SK-N-SH treated with all-trans-retinoic acid at 6 μM for 48 hours (cell line): ENCODE results near the gene RPA3.

Experiments used
- ATAC-seq: fragments of 200-7000 bp; cut with Tn5 transposase; 3 replicates; pipeline ENCODE4 v1.9.1; 2020; ENCODE audit warnings: mild to moderate bottlenecking, moderate library complexity
- BACH2 ChIP-seq: fragments of 250-450 bp; sonication (Bioruptor Pico); IDR thresholded peaks from 2 replicates; pipeline ENCODE4 v1.9.0; 2021; ENCODE audit warnings: mild to moderate bottlenecking, borderline replicate concordance
- CSDC2 ChIP-seq: fragments of 250-450 bp; sonication (Bioruptor Pico); IDR thresholded peaks from 2 replicates; pipeline ENCODE4 v1.5.0; 2020; ENCODE audit warnings: mild to moderate bottlenecking, moderate library complexity
- ESRRG ChIP-seq: fragments of 250-450 bp; sonication (Bioruptor Pico); IDR thresholded peaks from 2 replicates; pipeline ENCODE4 v1.6.1; 2021; ENCODE audit warnings: mild to moderate bottlenecking
- GLIS3 ChIP-seq: fragments of 250-450 bp; sonication (Bioruptor Pico); IDR thresholded peaks from 2 replicates; pipeline ENCODE4 v1.5.0; 2020; ENCODE audit warnings: mild to moderate bottlenecking, moderate library complexity
- ISL1 ChIP-seq: fragments of 250-450 bp; sonication (Bioruptor Pico); IDR thresholded peaks from 2 replicates; pipeline ENCODE4 v2.1.2; 2022; ENCODE audit warnings: mild to moderate bottlenecking, moderate library complexity
- OSR1 ChIP-seq: fragments of 250-450 bp; sonication (Bioruptor Pico); IDR thresholded peaks from 2 replicates; pipeline ENCODE4 v1.8.0; 2022; ENCODE audit warnings: moderate library complexity, mild to moderate bottlenecking, inconsistent platforms
- PPARA ChIP-seq: fragments of 250-450 bp; sonication (Bioruptor Pico); IDR thresholded peaks from 2 replicates; pipeline ENCODE4 v1.5.0; 2020; ENCODE audit warnings: mild to moderate bottlenecking, borderline replicate concordance
- RARB ChIP-seq: fragments of 250-450 bp; sonication (Bioruptor Pico); IDR thresholded peaks from 2 replicates; pipeline ENCODE4 v1.8.0; 2021; ENCODE audit warnings: mild to moderate bottlenecking, moderate library complexity
- SNAI2 ChIP-seq: fragments of 250-450 bp; sonication (Bioruptor Pico); IDR thresholded peaks from 2 replicates; pipeline ENCODE4 v1.5.0; 2020; ENCODE audit warnings: mild to moderate bottlenecking, moderate library complexity
- TCF4 ChIP-seq: fragments of 250-450 bp; sonication (Bioruptor Pico); IDR thresholded peaks from 2 replicates; pipeline ENCODE4 v1.8.0; 2021; ENCODE audit warnings: mild to moderate bottlenecking, moderate library complexity, borderline replicate concordance
- TOX ChIP-seq: fragments of 250-450 bp; sonication (Bioruptor Pico); IDR thresholded peaks from 2 replicates; pipeline ENCODE4 v1.8.0; 2021; ENCODE audit warnings: mild to moderate bottlenecking, moderate library complexity, borderline replicate concordance
- ZC3H10 ChIP-seq: fragments of 250-450 bp; sonication (Bioruptor Pico); IDR thresholded peaks from 2 replicates; pipeline ENCODE4 v1.5.1; 2021; ENCODE audit warnings: mild to moderate bottlenecking, moderate library complexity
- ZFP3 ChIP-seq: fragments of 250-450 bp; sonication (Bioruptor Pico); IDR thresholded peaks from 2 replicates; pipeline ENCODE4 v1.5.0; 2020; ENCODE audit warnings: mild to moderate bottlenecking, moderate library complexity
- ZFP30 ChIP-seq: fragments of 450-650 bp; formaldehyde crosslinking; IDR thresholded peaks from 2 replicates; pipeline ENCODE4 v1.5.0; 2022; ENCODE audit warnings: mild to moderate bottlenecking, moderate library complexity
- ZNF565 ChIP-seq: fragments of 450-650 bp; formaldehyde crosslinking; conservative IDR thresholded peaks from 2 replicates; pipeline ENCODE4 v1.5.0; 2020; ENCODE audit warnings: low read depth, mild to moderate bottlenecking, moderate library complexity
- ZNF70 ChIP-seq: fragments of 450-650 bp; formaldehyde crosslinking; IDR thresholded peaks from 2 replicates; pipeline ENCODE4 v1.5.0; 2020; ENCODE audit warnings: mild to moderate bottlenecking, moderate library complexity
- ZNF8 ChIP-seq: fragments of 450-650 bp; formaldehyde crosslinking; IDR thresholded peaks from 2 replicates; pipeline ENCODE4 v1.5.0; 2020; ENCODE audit warnings: mild to moderate bottlenecking, moderate library complexity
- TF ChIP-seq, protein P1 (sequence below): fragments of 250-450 bp; sonication (Bioruptor Pico); IDR thresholded peaks from 2 replicates; pipeline ENCODE4 v1.8.0; 2021; ENCODE audit warnings: low read depth, mild to moderate bottlenecking, moderate library complexity, borderline replicate concordance
- TF ChIP-seq, protein P2 (sequence below): fragments of 250-450 bp; sonication (Bioruptor Pico); IDR thresholded peaks from 2 replicates; pipeline ENCODE4 v1.5.0; 2020; ENCODE audit warnings: mild to moderate bottlenecking, moderate library complexity
- TF ChIP-seq, protein P3 (sequence below): fragments of 250-450 bp; sonication (Bioruptor Pico); IDR thresholded peaks from 2 replicates; pipeline ENCODE4 v1.5.1; 2021; ENCODE audit warnings: mild to moderate bottlenecking, moderate library complexity
- TF ChIP-seq, protein P4 (sequence below): fragments of 250-450 bp; sonication (Bioruptor Pico); IDR thresholded peaks from 2 replicates; pipeline ENCODE4 v1.5.1; 2020; ENCODE audit warnings: low read depth, mild to moderate bottlenecking, moderate library complexity

The RPA3 gene

DNA sequence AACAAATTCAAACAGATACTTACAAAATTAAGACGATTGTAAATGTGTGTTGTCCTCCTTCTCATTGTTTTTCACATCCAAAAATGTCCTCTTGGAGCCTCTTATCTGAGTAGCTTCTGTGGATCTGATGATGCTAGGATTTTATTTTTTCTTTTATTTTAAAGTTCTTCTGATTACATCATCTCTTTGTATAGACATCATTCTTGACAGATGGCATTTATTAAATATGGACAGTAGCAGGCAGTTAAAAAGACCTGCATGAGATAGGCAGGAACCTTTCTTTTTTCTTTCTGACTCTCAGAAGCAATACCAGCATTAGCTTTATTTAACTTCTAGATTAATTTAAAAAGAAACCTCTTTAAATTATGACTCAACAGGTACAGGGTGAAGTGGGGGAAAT lies at the start of gene RPA3:
RPA3 (minus strand) TSS at position 116 of the 400 bp plus-strand sequence. CDS start 78,189 bp downstream, outside the sequence.
- ATAC-seq, result peak; percentile 23
- TF ChIP-seq ESRRG (no peak), ZNF8 (no peak), ZNF70 (CRISPR knock-in tag) (no peak), RARB (CRISPR knock-in tag) (no peak), PPARA (CRISPR knock-in tag) (no peak), ZFP3 (CRISPR knock-in tag) (no peak), ZFP30 (CRISPR knock-in tag) (no peak), TCF4 (CRISPR knock-in tag) (no peak)
- TF ChIP-seq, protein P1, sequence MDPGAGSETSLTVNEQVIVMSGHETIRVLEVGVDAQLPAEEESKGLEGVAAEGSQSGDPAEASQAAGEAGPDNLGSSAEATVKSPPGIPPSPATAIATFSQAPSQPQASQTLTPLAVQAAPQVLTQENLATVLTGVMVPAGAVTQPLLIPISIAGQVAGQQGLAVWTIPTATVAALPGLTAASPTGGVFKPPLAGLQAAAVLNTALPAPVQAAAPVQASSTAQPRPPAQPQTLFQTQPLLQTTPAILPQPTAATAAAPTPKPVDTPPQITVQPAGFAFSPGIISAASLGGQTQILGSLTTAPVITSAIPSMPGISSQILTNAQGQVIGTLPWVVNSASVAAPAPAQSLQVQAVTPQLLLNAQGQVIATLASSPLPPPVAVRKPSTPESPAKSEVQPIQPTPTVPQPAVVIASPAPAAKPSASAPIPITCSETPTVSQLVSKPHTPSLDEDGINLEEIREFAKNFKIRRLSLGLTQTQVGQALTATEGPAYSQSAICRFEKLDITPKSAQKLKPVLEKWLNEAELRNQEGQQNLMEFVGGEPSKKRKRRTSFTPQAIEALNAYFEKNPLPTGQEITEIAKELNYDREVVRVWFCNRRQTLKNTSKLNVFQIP (CRISPR knock-in tag), result no peak

DNA sequence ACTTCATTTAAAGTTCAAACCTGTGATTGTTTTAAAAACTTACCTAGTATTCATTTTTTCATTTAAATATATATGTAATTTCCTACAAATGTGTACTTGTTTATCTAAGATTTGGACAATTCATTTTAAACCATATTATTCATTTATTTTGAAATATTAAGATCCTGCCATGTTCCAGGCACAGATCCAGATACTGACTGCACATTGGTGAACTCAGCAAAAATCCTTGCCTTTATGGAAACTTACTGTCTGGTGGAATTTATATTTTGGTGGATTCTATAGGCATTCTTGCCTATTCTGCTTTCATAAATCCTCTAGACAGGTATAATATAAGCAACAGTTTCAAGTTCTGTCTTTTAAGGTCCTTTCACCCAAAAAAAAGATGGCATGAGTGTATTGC lies 48.3 kb upstream of the RPA3 start:
- TF ChIP-seq ZFP3 (CRISPR knock-in tag), result no peak
- TF ChIP-seq BACH2 (CRISPR knock-in tag), result no peak
- TF ChIP-seq ESRRG, result no peak
- no peak for TF ChIP-seq SNAI2
- TF ChIP-seq ZNF565, result no peak
- TF ChIP-seq TOX (CRISPR knock-in tag), result no peak
- TF ChIP-seq, protein P2, sequence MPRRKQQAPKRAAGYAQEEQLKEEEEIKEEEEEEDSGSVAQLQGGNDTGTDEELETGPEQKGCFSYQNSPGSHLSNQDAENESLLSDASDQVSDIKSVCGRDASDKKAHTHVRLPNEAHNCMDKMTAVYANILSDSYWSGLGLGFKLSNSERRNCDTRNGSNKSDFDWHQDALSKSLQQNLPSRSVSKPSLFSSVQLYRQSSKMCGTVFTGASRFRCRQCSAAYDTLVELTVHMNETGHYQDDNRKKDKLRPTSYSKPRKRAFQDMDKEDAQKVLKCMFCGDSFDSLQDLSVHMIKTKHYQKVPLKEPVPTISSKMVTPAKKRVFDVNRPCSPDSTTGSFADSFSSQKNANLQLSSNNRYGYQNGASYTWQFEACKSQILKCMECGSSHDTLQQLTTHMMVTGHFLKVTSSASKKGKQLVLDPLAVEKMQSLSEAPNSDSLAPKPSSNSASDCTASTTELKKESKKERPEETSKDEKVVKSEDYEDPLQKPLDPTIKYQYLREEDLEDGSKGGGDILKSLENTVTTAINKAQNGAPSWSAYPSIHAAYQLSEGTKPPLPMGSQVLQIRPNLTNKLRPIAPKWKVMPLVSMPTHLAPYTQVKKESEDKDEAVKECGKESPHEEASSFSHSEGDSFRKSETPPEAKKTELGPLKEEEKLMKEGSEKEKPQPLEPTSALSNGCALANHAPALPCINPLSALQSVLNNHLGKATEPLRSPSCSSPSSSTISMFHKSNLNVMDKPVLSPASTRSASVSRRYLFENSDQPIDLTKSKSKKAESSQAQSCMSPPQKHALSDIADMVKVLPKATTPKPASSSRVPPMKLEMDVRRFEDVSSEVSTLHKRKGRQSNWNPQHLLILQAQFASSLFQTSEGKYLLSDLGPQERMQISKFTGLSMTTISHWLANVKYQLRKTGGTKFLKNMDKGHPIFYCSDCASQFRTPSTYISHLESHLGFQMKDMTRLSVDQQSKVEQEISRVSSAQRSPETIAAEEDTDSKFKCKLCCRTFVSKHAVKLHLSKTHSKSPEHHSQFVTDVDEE, result no peak
- TF ChIP-seq PPARA (CRISPR knock-in tag), result no peak
- no peak for TF ChIP-seq ZFP30 (CRISPR knock-in tag)
- TF ChIP-seq TCF4 (CRISPR knock-in tag), result no peak
- TF ChIP-seq CSDC2 (CRISPR knock-in tag), result no peak
- no peak for TF ChIP-seq ZNF8
- TF ChIP-seq RARB (CRISPR knock-in tag), result no peak
- TF ChIP-seq, protein P3, sequence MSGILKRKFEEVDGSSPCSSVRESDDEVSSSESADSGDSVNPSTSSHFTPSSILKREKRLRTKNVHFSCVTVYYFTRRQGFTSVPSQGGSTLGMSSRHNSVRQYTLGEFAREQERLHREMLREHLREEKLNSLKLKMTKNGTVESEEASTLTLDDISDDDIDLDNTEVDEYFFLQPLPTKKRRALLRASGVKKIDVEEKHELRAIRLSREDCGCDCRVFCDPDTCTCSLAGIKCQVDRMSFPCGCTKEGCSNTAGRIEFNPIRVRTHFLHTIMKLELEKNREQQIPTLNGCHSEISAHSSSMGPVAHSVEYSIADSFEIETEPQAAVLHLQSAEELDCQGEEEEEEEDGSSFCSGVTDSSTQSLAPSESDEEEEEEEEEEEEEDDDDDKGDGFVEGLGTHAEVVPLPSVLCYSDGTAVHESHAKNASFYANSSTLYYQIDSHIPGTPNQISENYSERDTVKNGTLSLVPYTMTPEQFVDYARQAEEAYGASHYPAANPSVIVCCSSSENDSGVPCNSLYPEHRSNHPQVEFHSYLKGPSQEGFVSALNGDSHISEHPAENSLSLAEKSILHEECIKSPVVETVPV (CRISPR knock-in tag), result no peak
- TF ChIP-seq GLIS3 (CRISPR knock-in tag), result no peak
- no peak for TF ChIP-seq ZC3H10 (CRISPR knock-in tag)
- TF ChIP-seq OSR1 (CRISPR knock-in tag), result no peak
- TF ChIP-seq ISL1 (CRISPR knock-in tag), result no peak
- ATAC-seq, result no peak

DNA sequence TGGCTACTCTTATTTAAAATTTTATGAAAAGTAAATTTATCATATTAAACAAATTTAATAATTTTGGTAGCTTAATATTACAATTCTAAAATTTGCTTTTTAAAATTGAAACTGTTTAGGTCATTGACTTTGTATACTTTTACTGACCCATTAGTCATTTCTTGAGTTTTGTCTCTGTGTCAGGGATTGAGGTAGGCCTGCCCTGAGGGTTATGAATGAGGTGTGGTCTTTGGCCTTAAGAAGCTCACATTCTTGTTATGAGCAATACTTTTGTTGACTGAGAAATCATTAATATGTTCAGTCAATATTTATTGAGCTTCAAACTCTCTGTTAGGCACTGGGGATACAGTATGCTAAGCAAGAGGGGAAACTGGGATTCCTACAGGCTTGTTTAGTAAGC lies 47.0 kb upstream of the RPA3 start:
- no peak for ATAC-seq
- no peak for TF ChIP-seq GLIS3 (CRISPR knock-in tag)
- no peak for TF ChIP-seq ESRRG
- no peak for TF ChIP-seq ISL1 (CRISPR knock-in tag)
- TF ChIP-seq, all 23 proteins: peak for 0

DNA sequence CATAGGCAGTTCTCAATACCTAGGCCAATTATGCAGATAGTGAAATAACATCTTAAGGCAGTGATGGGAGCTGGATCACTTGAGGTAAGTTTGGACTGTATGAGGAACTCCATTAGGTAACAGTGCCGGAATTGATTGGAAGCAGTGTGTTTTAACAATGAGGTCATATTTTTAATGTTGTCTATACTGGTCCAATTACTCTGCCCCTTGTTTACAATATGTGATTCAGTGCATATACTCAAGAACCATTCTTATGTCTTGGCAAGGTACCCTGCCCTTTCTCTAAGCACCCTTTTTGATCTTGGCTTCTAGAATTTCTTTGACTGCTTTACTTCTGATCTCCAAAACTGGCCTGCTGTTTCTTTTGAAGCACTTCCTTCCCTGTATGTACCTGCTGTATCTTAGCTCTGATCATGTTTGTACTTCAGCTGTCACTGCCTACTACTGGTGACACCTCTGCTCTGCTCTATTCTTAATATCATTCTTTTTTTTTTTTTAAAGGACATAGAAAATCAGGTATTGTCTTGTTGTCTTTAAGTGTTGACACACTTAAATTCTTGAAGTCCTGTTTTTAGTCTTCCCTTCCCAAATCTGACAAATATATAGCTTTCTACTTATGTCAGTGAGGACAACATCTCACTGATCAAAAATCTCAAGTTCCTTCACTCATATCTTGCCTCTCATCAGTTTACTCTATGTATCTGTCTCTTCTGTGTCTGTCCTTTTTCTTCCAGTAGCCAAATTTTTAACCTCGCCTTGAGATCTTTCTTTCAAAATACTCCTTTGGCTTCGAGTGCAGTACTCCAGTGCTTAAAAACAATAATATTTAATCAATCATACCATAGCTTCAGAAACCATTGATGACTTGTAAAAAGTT lies 46.4 kb upstream of the RPA3 start:
- TF ChIP-seq TOX (CRISPR knock-in tag) (no peak), ZFP30 (CRISPR knock-in tag) (no peak)
- TF ChIP-seq, protein P4, sequence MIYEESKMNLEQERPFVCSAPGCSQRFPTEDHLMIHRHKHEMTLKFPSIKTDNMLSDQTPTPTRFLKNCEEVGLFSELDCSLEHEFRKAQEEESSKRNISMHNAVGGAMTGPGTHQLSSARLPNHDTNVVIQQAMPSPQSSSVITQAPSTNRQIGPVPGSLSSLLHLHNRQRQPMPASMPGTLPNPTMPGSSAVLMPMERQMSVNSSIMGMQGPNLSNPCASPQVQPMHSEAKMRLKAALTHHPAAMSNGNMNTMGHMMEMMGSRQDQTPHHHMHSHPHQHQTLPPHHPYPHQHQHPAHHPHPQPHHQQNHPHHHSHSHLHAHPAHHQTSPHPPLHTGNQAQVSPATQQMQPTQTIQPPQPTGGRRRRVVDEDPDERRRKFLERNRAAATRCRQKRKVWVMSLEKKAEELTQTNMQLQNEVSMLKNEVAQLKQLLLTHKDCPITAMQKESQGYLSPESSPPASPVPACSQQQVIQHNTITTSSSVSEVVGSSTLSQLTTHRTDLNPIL, result no peak
- ATAC-seq, result no peak
